NB4 (cell line): ENCODE results near the gene ALDH1L2.

Experiments used
- DNase-seq: peaks from one replicate; pipeline ENCODE4 v3.0.0; 2010; ENCODE audit warnings: low read depth
- H3K4me3 ChIP-seq: one replicate; pipeline ENCODE4 v1.5.1; 2011; ENCODE audit warnings: mild to moderate bottlenecking, low read depth, low read length, moderate library complexity
- MYC ChIP-seq: IDR thresholded peaks from 2 replicates; pipeline ENCODE4 v1.6.1; 2011; ENCODE audit warnings: low read depth, low read length
- POLR2A ChIP-seq: IDR thresholded peaks from 2 replicates; pipeline ENCODE4 v1.6.1; 2011; ENCODE audit warnings: mild to moderate bottlenecking; ENCODE audit not compliant: insufficient read length; ENCODE audit errors: extremely low read depth
- TF ChIP-seq, protein P1 (sequence below): IDR thresholded peaks from one replicate; pipeline ENCODE4 v1.5.1; 2012; ENCODE audit warnings: low read depth, low read length
- TF ChIP-seq, protein P2 (sequence below): IDR thresholded peaks from 2 replicates; pipeline ENCODE4 v1.6.1; 2011; ENCODE audit warnings: low read depth, low read length

The ALDH1L2 gene

DNA sequence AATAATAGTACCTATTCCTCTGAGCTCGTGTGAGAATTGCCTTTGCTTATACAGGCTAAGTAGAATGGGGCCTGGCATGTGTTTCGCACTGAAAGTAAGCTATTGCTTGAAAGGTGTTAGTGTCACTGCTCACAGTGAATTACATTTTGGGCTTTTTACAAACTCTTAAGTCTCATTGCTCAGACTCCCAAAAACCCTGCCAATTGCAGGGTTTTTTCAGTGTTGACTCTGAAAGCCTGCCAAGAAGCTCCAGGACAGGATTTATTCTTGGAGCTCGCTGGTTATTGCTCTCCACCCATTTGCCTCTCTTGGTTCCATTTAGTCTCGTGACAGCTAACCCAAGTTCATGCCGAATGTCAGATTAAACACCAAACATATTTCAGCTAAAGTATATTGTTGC, 58.4 kb downstream of the ALDH1L2 start:
- no peak overlapping the region for H3K4me3 ChIP-seq
- TF ChIP-seq MYC (no peak), POLR2A (no peak)
- TF ChIP-seq, protein P1, sequence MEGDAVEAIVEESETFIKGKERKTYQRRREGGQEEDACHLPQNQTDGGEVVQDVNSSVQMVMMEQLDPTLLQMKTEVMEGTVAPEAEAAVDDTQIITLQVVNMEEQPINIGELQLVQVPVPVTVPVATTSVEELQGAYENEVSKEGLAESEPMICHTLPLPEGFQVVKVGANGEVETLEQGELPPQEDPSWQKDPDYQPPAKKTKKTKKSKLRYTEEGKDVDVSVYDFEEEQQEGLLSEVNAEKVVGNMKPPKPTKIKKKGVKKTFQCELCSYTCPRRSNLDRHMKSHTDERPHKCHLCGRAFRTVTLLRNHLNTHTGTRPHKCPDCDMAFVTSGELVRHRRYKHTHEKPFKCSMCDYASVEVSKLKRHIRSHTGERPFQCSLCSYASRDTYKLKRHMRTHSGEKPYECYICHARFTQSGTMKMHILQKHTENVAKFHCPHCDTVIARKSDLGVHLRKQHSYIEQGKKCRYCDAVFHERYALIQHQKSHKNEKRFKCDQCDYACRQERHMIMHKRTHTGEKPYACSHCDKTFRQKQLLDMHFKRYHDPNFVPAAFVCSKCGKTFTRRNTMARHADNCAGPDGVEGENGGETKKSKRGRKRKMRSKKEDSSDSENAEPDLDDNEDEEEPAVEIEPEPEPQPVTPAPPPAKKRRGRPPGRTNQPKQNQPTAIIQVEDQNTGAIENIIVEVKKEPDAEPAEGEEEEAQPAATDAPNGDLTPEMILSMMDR: no peak
- TF ChIP-seq, protein P2, sequence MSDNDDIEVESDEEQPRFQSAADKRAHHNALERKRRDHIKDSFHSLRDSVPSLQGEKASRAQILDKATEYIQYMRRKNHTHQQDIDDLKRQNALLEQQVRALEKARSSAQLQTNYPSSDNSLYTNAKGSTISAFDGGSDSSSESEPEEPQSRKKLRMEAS: no peak
- DNase-seq: no peak

DNA sequence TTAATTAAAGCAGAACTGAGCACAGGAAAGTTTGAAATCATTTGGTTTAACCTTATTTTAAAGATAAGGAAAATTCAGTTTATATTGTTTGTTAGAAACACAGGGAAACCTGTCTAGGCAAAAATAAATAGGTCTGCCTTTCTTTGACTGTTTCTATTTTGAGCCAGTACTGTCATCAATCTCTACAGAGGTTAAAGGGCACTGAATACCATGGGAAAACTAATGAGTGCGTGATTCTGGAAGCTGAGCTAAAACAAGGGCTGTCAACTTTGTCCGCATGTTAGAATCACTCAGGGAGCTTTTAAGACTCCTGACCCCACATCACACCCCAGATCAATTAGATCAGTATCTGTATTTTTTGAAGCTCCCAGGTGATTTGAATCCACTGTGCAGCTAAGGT, 59.3 kb downstream of the ALDH1L2 start:
- H3K4me3 ChIP-seq: no peak overlapping the region
- no peak for TF ChIP-seq MYC
- TF ChIP-seq, protein P1: no peak
- no peak for TF ChIP-seq POLR2A
- TF ChIP-seq, protein P2: no peak
- DNase-seq: no peak

DNA sequence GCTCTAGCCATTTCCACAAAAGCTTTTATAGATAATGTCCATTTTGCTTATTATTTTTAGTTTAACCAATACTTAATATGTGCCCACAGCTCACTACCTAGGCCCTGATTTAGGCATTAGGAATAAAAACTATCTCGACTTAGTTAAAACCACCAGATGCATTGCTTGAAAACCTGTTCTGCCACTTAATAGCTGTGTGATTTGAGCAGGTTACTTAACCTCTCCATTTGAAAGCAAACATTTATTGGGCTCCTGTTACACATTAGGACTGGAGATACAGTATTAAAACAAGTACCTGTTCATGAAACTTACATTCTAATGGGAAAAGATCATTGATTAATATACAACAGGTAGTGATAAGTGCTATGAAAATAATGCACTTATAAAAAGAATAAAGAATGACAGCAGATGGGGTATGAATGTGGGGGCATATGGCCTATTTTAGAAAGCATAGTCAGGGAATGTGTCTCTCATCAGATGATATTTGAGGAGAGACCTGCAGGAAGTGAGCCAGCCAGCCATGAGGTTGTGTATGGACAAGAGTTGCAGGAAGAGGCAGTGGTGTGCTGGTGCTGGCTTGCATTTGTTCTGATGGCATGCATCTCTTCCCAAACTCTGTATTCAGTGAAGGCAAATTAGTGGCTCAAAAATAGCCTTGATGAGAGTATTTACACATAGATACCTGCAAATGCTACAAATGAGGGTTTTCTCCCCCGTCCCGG, 63.9 kb downstream of the ALDH1L2 start:
- H3K4me3 ChIP-seq: no peak overlapping the region
- DNase-seq: no peak
- TF ChIP-seq MYC: no peak
- TF ChIP-seq, protein P1: no peak
- TF ChIP-seq, protein P2: no peak
- no peak for TF ChIP-seq POLR2A

DNA sequence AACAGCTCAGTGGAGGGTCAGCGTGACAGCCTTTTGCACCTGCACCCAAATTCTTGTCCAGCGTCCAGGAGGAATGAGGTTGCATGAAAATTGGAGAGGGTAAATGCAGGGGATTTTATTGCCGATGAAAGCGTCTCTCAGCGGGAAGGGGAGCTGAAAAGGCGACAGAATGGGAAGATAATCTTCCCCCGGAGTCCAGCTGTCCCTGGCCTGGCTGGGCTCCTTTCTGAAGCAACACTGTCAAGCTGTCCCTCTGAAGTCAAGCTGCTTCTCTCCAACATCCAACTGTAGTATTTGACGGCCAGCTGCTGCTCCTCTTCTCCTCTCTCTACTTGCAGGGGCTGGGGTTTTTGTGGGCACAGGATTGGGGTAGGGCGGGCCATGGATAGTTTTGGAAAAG, 65.5 kb downstream of the ALDH1L2 start:
- no peak overlapping the region for H3K4me3 ChIP-seq
- no peak for DNase-seq
- TF ChIP-seq, protein P1: no peak
- TF ChIP-seq POLR2A: no peak
- TF ChIP-seq MYC: no peak
- TF ChIP-seq, protein P2: no peak

DNA sequence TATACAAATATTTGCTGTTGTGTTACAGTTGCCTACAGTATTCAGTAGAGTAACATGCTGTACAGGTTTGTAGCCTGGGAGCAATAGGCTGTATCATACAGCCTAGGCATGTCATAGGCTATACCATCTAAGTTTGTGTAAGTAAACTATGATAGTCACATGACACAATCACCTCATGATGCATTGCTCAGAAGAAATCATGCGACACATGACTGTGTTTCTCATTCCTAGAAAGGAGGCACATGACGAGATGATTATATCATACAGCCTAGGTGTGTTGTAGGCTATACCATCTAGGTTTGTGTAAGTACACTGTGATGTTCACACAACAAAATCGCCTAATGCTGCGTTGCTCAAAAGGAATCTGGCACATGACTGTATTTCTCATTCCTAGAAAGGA, 66.2 kb downstream of the ALDH1L2 start:
- no peak for TF ChIP-seq POLR2A
- TF ChIP-seq, protein P2: no peak
- TF ChIP-seq, protein P1: no peak
- TF ChIP-seq MYC: no peak
- no peak for DNase-seq

More for the DNA sequence above, 66.2 kb downstream of the ALDH1L2 start:
- H3K4me3 ChIP-seq: no peak overlapping the region
